ENCODE data around the gene WASF2.
"Not testable (repeated sequence)": the region's sequence is repeated elsewhere in the genome, so short reads cannot be mapped to it uniquely, and the experiment has no call there.

DNA sequence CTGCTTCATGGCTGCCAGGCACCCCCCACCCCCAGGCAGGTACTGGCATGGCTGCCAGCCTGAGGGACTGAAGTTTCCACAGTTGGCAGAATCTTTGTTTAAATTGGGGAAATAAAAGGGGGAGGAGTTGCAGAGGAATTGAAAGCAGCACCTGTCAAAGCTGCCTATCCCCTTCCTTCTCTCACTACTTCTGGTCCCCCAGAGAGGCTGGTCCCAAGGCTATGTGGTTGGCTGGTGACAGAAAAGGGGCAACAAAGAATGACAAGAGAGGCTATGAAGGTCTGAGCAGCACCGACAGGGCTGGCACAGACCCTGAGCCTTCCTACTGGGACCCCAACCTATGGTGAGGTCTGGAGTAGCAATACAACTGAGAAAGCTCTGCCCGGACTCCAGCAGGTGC, 83.2 kb downstream of the WASF2 start:
- TF ChIP-seq, protein P1, sequence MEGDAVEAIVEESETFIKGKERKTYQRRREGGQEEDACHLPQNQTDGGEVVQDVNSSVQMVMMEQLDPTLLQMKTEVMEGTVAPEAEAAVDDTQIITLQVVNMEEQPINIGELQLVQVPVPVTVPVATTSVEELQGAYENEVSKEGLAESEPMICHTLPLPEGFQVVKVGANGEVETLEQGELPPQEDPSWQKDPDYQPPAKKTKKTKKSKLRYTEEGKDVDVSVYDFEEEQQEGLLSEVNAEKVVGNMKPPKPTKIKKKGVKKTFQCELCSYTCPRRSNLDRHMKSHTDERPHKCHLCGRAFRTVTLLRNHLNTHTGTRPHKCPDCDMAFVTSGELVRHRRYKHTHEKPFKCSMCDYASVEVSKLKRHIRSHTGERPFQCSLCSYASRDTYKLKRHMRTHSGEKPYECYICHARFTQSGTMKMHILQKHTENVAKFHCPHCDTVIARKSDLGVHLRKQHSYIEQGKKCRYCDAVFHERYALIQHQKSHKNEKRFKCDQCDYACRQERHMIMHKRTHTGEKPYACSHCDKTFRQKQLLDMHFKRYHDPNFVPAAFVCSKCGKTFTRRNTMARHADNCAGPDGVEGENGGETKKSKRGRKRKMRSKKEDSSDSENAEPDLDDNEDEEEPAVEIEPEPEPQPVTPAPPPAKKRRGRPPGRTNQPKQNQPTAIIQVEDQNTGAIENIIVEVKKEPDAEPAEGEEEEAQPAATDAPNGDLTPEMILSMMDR (IDR thresholded peaks at IDR 0.05; ENCODE audit: insufficient read depth, low read length, poor library complexity, severe bottlenecking) = not testable (repeated sequence)
- TF ChIP-seq EZH2phosphoT487 (conservative IDR thresholded peaks at IDR 0.05; ENCODE audit: low read length) = not testable (repeated sequence)

All from SU-DHL-6 (cell line).